Caco-2 (cell line): ENCODE measurements around the gene NUP98. TPM values are rescaled to one million over a fixed set of nuclear protein-coding genes. Genes with fewer than 3 reads are reported as not detected.

Source experiments
- BruUV-seq: library from RNA; stranded (reverse); fragments of 400-500 nt; replicated peaks from 2 replicates; lab custom pipeline; 2021; lab: Mats Ljungman, UMichigan
- CTCF ChIA-PET: fragments of 300-600 bp; sonication (Branson Sonifier 250); formaldehyde crosslinking; loops from one replicate; lab custom pipeline; 2022; ENCODE audit warnings: antibody characterized with exemption; lab: Charles Lee
- POLR2A ChIA-PET: fragments of 300-600 bp; sonication (Branson Sonifier 250); formaldehyde crosslinking; loops from one replicate; lab custom pipeline; 2022; ENCODE audit warnings: antibody characterized with exemption; lab: Charles Lee
- DNase-seq, 2 experiments: peaks; one replicate each; pipeline versions ENCODE4 v3.0.0 to v3.0.0-alpha.2; 2020 to 2022
- H3K27me3 ChIP-seq: replicated peaks from 2 replicates; pipeline ENCODE4 v1.6.0; 2011; ENCODE audit warnings: low read length; ENCODE audit not compliant: control insufficient read depth, insufficient read depth
- H3K36me3 ChIP-seq: 2 replicates; pipeline ENCODE4 v1.5.1; 2011; ENCODE audit warnings: low read length; ENCODE audit not compliant: control insufficient read depth, insufficient read depth
- H3K4me1 ChIP-seq: fragments of 250-450 bp; sonication (Bioruptor Pico); 2 replicates; pipeline ENCODE4 v1.5.1; 2020; ENCODE audit warnings: mild to moderate bottlenecking
- H3K4me3 ChIP-seq: 2 replicates; pipeline ENCODE4 v1.5.1; 2011; ENCODE audit warnings: low read depth, mild to moderate bottlenecking, control low read depth, low read length
- H3K9me3 ChIP-seq: fragments of 250-450 bp; sonication (Bioruptor Pico); 2 replicates; pipeline ENCODE4 v1.5.1; 2020; ENCODE audit warnings: mild to moderate bottlenecking, moderate library complexity
- H3K27ac Mint-ChIP-seq: one replicate; pipeline ENCODE4 v1.8.0; 2022; ENCODE audit warnings: mixed read lengths; ENCODE audit not compliant: unreplicated experiment
- H3K27me3 Mint-ChIP-seq: one replicate; pipeline ENCODE4 v1.8.0; 2022; ENCODE audit warnings: mixed read lengths; ENCODE audit not compliant: insufficient read depth, unreplicated experiment
- H3K36me3 Mint-ChIP-seq: one replicate; pipeline ENCODE4 v1.8.0; 2022; ENCODE audit warnings: mild to moderate bottlenecking, mixed read lengths; ENCODE audit not compliant: insufficient read depth, unreplicated experiment
- H3K4me1 Mint-ChIP-seq: one replicate; pipeline ENCODE4 v1.8.0; 2022; ENCODE audit warnings: low read depth, mixed read lengths; ENCODE audit not compliant: unreplicated experiment
- H3K4me3 Mint-ChIP-seq: one replicate; pipeline ENCODE4 v1.8.0; 2022; ENCODE audit warnings: mild to moderate bottlenecking, moderate library complexity, mixed read lengths; ENCODE audit not compliant: unreplicated experiment
- H3K9me3 Mint-ChIP-seq: one replicate; pipeline ENCODE4 v1.8.0; 2022; ENCODE audit warnings: mixed read lengths; ENCODE audit not compliant: unreplicated experiment
- intact Hi-C: fragments of 100-400 bp; cut with micrococcal nuclease; formaldehyde crosslinking; loops from one replicate; pipeline ENCODE4 v1.10.0; 2022; ENCODE audit not compliant: unreplicated experiment
- total RNA-seq: library from RNA; stranded (reverse); gene quantifications from 2 replicates; pipeline ENCODE4 v1.2.3, GENCODE V29; 2022
- TF ChIP-seq, protein P1 (sequence below), 2 experiments: fragments of 200-600 bp in 1 of 2; IDR thresholded peaks; 1 replicate in 1 of 2; 2 replicates in 1 of 2; pipeline versions ENCODE4 v1.5.1 to v1.8.0; 2011 to 2022; ENCODE audit warnings: antibody characterized with exemption in 1 of 2, control low read depth in 1 of 2, inconsistent platforms in 1 of 2, low read depth in 1 of 2, low read length in 1 of 2, mild to moderate bottlenecking in 1 of 2, moderate library complexity in 1 of 2; ENCODE audit not compliant: insufficient read depth in 1 of 2, severe bottlenecking in 1 of 2, unreplicated experiment in 1 of 2

The NUP98 gene
- total RNA-seq, 1 experiment from 2014 or later: 146 TPM

- intact Hi-C loops: no loop called here
- no peak for DNase-seq
- Histone ChIP-seq H3K9me3 (no peaks in the 10 kb centered on the region), H3K4me1 (peaks cover 9% of the 10 kb centered on the region; the same call in 1 of the 2 replicates), H3K27me3 (no peaks in the 10 kb centered on the region), H3K4me3 (no peak overlapping the region), H3K36me3 (no peaks in the 10 kb centered on the region)
- Mint-ChIP-seq H3K4me3 (no peak overlapping the region), H3K4me1 (peaks cover 10% of the 10 kb centered on the region), H3K27ac (no peak overlapping the region), H3K27me3 (no peaks in the 10 kb centered on the region), H3K9me3 (no peaks in the 10 kb centered on the region), H3K36me3 (no peaks in the 10 kb centered on the region)
- no TSS peak for BruUV-seq
- TF ChIP-seq, protein P1, sequence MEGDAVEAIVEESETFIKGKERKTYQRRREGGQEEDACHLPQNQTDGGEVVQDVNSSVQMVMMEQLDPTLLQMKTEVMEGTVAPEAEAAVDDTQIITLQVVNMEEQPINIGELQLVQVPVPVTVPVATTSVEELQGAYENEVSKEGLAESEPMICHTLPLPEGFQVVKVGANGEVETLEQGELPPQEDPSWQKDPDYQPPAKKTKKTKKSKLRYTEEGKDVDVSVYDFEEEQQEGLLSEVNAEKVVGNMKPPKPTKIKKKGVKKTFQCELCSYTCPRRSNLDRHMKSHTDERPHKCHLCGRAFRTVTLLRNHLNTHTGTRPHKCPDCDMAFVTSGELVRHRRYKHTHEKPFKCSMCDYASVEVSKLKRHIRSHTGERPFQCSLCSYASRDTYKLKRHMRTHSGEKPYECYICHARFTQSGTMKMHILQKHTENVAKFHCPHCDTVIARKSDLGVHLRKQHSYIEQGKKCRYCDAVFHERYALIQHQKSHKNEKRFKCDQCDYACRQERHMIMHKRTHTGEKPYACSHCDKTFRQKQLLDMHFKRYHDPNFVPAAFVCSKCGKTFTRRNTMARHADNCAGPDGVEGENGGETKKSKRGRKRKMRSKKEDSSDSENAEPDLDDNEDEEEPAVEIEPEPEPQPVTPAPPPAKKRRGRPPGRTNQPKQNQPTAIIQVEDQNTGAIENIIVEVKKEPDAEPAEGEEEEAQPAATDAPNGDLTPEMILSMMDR (IDR thresholded peaks at IDR 0.05; ENCODE audit: insufficient read depth in 1 of 2, low read depth in 1 of 2, low read length in 1 of 2, severe bottlenecking in 1 of 2, unreplicated experiment in 1 of 2): no peak
- ChIA-PET CTCF (no interaction called here), POLR2A (no interaction called here)
These were observed 46.0 kb upstream of the NUP98 start for GRCh38 chr11:3843326-3843725.

DNA sequence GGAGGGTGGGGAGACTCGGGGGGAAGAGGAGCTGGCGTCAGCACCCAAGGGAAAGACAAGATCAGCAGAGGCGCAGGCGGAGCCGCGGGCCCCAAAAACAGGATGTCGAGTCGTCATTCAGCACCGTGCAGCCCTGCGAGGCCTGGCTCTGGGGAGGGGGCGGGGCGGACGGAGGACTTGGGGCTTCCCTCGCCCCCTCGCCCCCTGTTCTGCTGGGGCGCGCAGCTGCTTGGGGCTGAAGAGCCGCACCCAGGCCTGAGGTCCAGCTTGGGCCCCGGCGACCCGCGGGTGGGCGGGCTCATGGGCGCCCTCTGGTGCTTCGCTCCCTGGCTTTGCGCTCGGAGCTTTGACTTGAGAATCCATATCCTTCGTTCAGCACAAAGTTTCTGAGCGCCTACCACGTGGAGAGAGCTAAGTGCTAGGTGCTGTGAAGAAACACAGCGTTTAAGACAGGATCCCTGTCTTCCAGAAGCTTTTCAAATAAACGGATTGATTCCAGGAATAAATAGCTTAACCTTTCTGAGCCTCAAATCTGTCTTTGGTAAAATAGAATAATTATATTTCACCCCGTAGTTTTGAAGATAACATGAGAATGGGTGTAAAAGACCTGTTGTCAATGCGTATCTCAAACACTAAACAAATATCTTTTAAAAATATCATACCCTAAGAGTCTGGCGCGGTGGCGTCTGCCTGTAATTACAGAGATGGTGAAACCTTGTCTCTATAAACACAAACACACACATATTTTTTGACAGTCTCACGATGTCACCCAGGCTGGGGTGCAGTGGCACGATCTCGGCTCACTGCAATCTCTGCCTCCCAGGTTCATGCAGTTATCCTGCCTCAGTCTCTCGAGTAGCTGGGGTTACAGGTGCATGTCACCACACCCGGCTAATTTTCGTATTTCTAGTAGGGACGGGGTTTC is 44.3 kb upstream of the NUP98 start:
- CTCF ChIA-PET: interaction anchor here (0.5 to 3.1 kb wide), 24 partner anchors 8 to 246 kb away, joined by 3 to 63 read pairs (median 5); partner anchors contain the start of genes PGAP2 and STIM1
- Mint-ChIP-seq H3K36me3 (no peaks in the 10 kb centered on the region), H3K27ac (peak overlapping the region; percentile 84), H3K27me3 (no peaks in the 10 kb centered on the region), H3K4me1 (peaks cover 10% of the 10 kb centered on the region), H3K4me3 (peak overlapping the region; percentile 96), H3K9me3 (no peaks in the 10 kb centered on the region)
- Histone ChIP-seq H3K9me3 (no peaks in the 10 kb centered on the region), H3K27me3 (no peaks in the 10 kb centered on the region), H3K4me3 (peak overlapping the region; percentile 68), H3K36me3 (no peaks in the 10 kb centered on the region), H3K4me1 (peaks cover 9% of the 10 kb centered on the region; the same call in 1 of the 2 replicates)
- DNase-seq: peak; percentile 88 to 94
- intact Hi-C loops: loop anchor here (1.0 kb wide), 2 partner anchors 44 to 231 kb away; partner anchors contain the start of gene NUP98
- POLR2A ChIA-PET: interaction anchor here (0.6 to 2.2 kb wide), 7 partner anchors 13 to 254 kb away, joined by 3 to 11 read pairs (median 4); partner anchors contain the start of genes NUP98, PGAP2 and STIM1
- TSS peak; percentile 84 for BruUV-seq
- TF ChIP-seq, protein P1 (IDR thresholded peaks at IDR 0.05; ENCODE audit: insufficient read depth in 1 of 2, low read depth in 1 of 2, low read length in 1 of 2, severe bottlenecking in 1 of 2, unreplicated experiment in 1 of 2): peak; percentile 77 to 95

DNA sequence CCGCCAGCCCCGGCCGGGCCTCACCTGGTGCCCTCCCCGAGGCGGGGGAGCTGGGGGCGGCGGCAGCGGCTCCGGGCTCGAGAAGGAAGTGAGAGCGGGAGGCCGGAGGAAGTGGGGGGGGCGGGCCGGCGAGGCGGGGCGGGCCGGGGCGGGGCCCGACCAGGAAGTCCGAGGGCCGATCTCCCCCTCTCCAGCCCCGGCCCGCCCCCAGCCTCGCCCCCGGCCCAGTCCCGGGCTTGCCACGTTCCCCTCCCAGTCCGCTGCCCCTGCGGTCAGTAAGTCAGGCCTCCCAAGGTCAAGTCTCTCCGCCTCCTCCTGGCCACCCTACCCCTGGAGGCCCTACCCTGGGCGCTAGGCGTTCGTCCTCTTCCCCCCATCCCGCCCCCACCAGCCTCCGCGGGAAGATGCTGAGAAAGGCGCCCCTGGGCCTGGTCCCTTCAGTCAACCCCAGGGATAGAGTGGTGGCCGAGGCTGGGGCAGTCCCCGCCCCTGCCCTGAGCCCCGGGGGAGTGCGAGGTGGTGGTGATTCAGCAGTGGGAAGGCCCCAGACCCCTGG is 43.6 kb upstream of the NUP98 start, which contains the start of gene RHOG:
RHOG (minus strand) TSS at position 90 of the 556 bp plus-strand sequence. CDS start 12,821 bp downstream, outside the sequence.
- no peaks in the 10 kb centered on the region for H3K36me3 ChIP-seq
- H3K9me3 Mint-ChIP-seq: no peaks in the 10 kb centered on the region
- no peaks in the 10 kb centered on the region for H3K27me3 Mint-ChIP-seq
- intact Hi-C loops: loop anchor here (1.0 kb wide), 2 partner anchors 44 to 231 kb away; partner anchors contain the start of gene NUP98
- H3K4me1 Mint-ChIP-seq: peaks cover 10% of the 10 kb centered on the region
- ChIA-PET CTCF (interaction anchor here (0.5 to 3.1 kb wide), 27 partner anchors 8 to 247 kb away, joined by 3 to 63 read pairs (median 5); partner anchors contain the start of genes PGAP2 and STIM1), POLR2A (interaction anchor here (0.6 to 2.2 kb wide), 10 partner anchors 8 to 462 kb away, joined by 3 to 11 read pairs (median 4); partner anchors contain the start of genes NUP98, PGAP2, STIM1 and ZNF195)
- H3K36me3 Mint-ChIP-seq: no peaks in the 10 kb centered on the region
- TF ChIP-seq, protein P1 (IDR thresholded peaks at IDR 0.05; ENCODE audit: insufficient read depth in 1 of 2, low read depth in 1 of 2, low read length in 1 of 2, severe bottlenecking in 1 of 2, unreplicated experiment in 1 of 2): no peak
- no peaks in the 10 kb centered on the region for H3K9me3 ChIP-seq
- H3K27ac Mint-ChIP-seq: peak within 1 kb of the TSS; percentile 84
- peaks cover 9% of the 10 kb centered on the region; the same call in 1 of the 2 replicates for H3K4me1 ChIP-seq
- H3K4me3 Mint-ChIP-seq: peak within 1 kb of the TSS; percentile 96
- peak; percentile 81 to 89 for DNase-seq
- BruUV-seq: no TSS peak
- no peaks in the 10 kb centered on the region for H3K27me3 ChIP-seq
- peak within 1 kb of the TSS; percentile 68 for H3K4me3 ChIP-seq
